NCI-H774 (cell line): ENCODE results near the gene PCDH11Y.
"Not testable (repeated sequence)": the region's sequence is repeated elsewhere in the genome, so short reads cannot be mapped to it uniquely, and the experiment has no call there.

Experiments used
- DNase-seq: peaks from one replicate; lab custom pipeline; 2025; lab: John Stamatoyannopoulos, UW

The PCDH11Y gene, protein sequence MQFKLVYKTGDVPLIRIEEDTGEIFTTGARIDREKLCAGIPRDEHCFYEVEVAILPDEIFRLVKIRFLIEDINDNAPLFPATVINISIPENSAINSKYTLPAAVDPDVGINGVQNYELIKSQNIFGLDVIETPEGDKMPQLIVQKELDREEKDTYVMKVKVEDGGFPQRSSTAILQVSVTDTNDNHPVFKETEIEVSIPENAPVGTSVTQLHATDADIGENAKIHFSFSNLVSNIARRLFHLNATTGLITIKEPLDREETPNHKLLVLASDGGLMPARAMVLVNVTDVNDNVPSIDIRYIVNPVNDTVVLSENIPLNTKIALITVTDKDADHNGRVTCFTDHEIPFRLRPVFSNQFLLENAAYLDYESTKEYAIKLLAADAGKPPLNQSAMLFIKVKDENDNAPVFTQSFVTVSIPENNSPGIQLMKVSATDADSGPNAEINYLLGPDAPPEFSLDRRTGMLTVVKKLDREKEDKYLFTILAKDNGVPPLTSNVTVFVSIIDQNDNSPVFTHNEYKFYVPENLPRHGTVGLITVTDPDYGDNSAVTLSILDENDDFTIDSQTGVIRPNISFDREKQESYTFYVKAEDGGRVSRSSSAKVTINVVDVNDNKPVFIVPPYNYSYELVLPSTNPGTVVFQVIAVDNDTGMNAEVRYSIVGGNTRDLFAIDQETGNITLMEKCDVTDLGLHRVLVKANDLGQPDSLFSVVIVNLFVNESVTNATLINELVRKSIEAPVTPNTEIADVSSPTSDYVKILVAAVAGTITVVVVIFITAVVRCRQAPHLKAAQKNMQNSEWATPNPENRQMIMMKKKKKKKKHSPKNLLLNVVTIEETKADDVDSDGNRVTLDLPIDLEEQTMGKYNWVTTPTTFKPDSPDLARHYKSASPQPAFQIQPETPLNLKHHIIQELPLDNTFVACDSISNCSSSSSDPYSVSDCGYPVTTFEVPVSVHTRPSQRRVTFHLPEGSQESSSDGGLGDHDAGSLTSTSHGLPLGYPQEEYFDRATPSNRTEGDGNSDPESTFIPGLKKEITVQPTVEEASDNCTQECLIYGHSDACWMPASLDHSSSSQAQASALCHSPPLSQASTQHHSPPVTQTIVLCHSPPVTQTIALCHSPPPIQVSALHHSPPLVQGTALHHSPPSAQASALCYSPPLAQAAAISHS (N-terminal part only)

DNA sequence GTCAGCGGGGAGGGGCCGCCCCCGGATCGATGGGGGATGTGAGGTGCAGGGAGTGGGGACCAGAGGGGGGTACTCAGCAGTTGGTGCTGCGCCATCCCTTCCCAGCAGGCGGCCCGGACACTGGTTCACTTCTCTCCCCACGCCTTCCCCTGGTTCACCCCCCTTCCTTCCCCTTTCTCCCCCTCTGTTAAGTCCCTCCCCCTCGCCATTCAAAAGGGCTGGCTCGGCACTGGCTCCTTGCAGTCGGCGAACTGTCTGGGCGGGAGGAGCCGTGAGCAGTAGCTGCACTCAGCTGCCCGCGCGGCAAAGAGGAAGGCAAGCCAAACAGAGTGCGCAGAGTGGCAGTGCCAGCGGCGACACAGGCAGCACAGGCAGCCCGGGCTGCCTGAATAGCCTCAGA lies at the start of gene PCDH11Y:
Gene PCDH11Y, plus strand, starts transcription at position 240 of the 400 bp plus-strand sequence. CDS start 56,804 bp downstream, outside the sequence.
- not testable (repeated sequence) for DNase-seq

DNA sequence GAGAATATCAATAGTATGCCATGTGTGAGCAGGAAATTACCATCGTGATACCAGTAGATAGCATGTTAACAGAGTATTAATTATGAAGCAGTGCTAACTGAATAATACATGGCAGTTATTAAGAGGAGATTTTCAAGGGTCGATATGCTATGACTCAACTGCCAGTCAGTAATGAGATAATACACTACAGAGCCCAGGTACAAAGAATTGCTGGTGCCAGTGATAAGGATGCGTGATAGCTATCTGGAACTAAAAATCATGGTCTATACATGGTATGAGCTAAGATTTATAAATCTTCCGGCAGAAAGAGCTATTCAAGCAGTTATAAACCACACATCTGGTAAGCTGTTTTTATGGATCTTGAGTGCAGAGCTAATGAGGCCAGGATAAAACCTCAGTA lies 32.2 kb upstream of the PCDH11Y start:
- DNase-seq, result not testable (repeated sequence)

DNA sequence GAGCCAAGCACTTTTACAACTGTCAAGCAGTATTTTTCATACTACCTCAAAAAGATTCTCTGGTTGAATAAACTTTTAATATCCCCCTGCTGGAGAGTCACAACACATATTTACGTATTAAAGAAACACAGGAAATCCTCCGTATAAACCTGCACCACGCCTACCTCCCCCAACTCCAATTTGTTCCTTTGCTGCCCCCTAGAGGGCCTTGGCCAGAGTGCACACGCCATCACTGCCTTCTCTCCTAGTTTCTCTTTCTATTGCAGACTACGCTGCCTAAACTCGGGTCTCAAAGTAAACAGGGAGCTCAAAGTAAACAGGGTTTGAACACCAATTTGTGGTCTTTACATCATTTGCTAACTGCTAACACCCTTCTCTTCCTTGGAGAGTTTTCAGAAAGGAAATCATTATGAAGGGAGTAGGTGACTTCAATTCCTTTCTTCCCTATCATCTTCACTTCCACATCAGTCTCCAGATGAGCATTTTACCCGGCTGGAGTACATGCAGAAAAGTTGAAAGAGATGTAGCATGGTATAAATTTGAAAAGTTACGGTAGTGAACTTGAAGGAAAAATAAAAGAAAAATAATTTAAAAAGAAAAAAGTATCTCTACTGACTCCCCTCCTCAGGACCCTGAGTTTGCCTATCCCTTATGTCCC lies 8.2 kb upstream of the PCDH11Y start:
- not testable (repeated sequence) for DNase-seq

DNA sequence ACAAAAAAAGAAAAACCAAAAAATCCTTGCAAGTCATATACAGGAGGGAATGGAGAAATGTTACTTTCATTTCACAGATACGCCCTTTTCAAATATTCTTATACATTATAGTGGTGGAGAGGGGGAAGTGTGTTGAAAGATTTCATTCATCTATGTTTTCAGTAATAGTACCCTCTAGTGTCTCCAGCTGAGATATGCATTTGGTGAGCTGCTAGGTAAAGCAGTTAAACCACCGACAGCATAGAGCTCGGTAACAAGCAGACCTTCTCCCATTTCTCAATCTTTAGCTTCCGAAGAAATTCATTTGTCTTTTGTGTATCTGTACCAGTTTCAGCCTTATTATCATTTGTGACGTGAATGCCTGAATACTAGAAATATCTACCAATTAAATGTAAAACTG lies 5.2 kb upstream of the PCDH11Y start:
- not testable (repeated sequence) for DNase-seq

DNA sequence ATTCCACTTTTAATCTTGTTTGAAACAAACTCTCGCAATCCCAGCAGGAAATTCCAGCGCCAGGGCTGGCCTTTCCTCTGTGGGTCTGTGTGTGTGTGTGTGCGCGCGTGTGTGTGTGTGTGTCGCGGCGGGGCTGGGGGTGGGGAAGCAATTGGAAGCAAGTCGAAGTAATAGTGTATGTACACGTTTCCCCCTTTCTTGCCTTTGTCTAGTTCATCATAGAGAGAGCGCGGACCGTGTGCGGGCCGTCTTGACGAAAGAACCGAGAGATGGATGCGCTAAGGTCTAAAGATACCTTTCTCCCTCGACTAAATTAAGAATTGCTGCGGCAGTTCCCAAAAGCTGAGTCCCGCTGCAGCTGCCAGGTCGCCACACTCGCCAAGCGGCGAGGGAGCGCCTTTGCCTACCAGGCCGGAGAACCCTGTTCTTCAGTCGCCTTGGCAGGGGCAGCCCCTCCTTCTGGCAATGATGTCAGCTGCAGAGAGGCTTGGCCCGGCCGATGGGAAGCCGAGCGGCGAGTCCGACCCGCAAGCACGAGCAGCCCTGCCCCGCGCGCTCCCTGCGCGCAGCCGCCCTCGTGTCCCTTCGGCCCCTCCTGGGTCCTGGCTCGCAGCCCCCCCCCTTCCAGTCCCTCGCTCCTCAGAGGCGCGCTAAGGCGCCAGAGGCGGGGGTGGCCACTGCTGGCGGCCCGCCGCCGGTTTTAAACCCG lies 2.5 kb downstream of the PCDH11Y start:
- not testable (repeated sequence) for DNase-seq

DNA sequence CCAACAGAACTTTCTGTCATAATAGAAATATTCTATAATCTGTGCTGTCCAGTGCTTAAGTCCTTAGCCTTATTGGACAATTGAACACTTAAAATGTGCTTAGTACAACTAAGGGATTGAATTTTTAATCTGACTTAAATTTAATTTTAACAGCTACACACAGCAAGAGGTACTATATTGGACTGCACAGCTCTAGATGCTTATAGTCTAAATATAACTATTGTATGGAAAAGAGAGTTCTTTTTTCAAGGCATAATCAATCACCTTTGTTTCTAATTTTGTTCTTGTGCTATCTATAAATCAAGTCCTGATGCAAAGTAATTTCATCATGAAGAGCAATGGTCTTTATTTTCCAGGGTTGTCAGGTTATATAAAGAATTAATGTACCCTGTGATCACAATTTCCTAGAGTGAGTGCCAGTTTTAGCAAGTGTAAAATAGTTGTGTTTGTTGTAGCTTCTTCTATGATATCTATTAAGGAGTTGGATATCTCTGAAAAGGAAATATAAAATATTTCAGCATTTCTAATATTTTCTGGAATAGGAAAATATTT lies 39.0 kb downstream of the PCDH11Y start:
- not testable (repeated sequence) for DNase-seq

DNA sequence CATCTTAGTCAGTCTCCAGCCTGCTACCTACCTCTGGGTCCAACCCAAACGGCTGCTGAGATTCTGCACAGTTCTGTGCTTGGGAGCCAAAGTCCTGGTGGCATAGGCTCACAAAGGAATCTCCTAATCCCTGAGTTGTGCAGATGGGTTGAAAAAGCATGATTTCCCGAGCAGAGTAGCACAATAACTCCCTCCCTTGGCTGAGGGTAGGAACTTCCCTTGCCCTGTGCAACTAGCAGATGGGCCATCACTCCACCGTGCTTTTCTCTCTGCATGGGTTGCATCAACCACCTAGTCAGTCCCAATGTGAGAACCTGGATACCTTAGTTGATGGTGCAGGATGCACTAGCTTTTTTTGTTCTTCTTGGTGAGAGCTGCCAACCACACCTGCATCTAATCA lies 82.9 kb downstream of the PCDH11Y start:
- DNase-seq, result not testable (repeated sequence)

DNA sequence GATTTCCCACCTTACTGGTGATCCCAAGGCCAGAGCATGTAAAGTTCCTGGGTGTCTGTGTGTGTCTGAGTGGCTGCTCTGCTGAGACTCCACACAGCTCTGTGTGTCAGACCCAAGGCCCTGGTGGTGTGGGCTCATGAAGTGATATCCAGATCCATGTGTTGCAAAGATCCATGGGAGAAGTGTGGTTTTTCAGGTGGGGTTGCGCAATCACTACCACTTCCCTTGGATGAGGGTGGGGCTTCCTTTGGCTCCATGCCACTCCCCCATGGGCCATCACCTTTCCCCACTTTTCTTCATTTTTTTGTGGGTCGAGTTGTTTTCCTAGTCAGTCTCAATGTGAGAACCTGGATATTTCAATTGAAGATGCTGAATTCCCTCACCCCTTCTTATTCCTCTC lies 182.9 kb downstream of the PCDH11Y start:
- DNase-seq, result not testable (repeated sequence)

DNA sequence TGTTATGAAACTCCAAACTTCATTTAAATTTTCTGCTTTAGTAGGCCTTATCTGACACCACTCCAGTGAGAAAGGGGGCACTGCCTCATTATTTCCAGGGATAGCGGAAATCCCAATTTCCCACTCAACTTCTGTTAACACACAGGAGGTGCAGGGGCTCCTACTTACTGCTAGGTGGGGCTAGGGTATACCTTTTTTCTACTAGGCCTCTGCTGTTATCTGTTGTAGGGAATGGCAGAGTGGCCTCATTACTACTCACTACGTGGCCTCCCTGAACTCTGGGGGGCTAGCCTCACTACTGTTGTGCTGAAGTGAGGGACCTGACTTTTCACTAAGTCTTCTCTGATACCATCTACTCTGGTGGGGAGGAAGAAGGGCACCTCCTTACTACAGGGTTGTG lies 215.0 kb downstream of the PCDH11Y start:
- DNase-seq, result not testable (repeated sequence)

DNA sequence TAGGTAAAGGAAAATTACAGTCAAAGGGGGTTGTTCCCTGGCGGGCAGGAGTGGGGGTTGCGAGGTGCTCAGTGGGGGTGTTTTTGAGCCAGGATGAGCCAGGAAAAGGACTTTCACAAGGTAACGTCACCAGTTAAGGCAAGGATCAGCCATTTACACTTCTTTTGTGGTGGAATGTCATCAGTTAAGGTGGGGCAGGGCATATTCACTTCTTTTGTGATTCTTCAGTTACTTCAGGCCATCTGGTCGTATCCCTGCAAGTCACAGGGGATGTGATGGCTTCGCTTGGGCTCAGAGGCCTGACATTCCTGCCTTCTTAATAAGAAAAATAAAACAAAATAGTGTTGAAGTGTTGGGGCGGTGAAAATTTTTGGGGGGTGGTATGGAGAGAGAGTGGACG lies 324.8 kb downstream of the PCDH11Y start:
- DNase-seq, result not testable (repeated sequence)

DNA sequence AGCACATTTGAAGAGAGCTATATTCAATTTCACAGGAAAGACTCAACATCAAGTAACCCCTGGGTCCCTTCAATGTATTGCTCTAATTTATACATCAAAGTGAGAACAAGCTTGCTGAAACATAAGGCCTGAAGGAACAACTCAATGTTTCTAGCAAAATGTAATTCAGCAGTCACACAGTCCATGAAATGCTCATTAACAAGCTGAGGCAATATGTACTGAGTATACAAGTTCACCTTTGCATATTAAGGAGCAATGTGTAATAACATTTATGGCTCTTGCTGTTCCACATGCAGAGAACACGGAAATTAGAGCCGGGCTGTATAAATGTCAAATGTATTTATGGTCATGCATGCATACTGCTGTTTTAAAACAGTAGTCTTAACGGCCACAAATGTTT lies 342.1 kb downstream of the PCDH11Y start:
- not testable (repeated sequence) for DNase-seq

DNA sequence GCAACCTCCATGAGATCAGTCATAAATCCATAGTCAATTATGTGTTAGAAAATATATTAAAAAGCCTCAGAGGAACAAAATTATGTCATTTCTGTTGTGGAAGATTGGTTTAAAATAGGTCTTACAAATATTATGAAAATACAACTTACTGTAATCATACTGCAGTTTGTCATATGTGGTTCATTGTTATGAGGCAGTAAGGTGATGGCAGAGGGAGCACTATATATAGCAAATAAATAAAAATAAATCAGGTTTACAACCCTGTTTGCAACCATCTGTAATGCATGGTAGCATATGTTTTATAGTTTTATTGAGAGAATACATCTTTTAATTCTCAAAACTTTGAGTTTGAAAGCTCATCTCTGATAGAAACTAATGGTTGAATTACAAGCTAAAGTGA lies 543.6 kb downstream of the PCDH11Y start:
- not testable (repeated sequence) for DNase-seq

DNA sequence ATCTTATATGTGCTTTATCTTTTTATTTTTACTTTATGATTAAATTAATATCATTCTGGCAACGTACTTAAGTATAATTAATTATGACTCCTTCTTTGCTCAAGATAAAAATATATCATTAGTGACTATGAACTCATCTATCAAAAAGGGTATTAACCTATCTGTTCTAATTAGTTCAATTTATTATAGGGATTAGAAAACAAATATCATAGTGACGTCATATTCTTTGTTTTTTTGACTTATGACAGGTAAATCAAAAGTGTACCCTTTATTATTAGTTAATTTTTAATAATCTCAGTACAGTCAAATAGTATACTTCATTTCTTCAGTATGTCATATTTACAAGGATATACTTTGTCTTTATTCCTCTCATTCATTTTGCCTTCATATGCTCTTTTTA lies 638.5 kb downstream of the PCDH11Y start:
- not testable (repeated sequence) for DNase-seq

DNA sequence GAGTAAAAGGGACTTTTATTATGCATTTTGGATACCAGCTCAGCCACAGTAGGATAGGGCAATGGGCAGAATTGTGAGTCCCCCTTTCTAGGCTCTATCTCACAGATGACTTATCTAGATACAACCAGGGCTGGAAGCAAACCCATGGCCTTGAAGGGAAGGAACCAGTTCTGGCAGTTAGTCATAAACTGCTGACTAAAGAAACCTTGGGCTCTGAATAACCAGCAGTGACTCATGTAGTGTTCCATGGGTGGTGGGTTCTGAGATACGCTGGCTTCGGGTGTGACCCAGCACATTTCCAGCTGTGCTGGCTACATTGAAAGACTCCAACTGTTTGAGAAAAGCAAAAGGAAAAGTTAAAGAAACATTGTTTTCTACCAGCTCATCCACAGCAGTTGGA lies 679.2 kb downstream of the PCDH11Y start:
- not testable (repeated sequence) for DNase-seq

DNA sequence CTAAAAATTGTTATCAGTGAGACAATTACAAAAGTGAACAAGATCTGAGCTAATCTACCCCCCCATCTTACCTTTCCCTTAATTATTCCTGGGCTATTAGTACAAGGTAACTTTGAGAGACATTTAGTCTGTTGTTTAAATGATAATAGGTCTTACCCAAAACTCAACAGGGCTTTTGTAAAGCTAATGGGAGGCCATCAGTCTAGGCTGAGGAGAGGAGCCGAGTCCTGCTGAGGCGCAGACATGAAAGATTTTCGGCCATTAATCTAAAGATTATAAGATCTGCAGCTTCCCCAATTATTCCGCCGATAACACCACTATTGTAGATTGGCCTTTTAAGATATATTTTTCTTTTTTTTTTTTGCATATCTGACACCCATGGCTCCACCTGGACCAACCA lies 708.6 kb downstream of the PCDH11Y start:
- not testable (repeated sequence) for DNase-seq

DNA sequence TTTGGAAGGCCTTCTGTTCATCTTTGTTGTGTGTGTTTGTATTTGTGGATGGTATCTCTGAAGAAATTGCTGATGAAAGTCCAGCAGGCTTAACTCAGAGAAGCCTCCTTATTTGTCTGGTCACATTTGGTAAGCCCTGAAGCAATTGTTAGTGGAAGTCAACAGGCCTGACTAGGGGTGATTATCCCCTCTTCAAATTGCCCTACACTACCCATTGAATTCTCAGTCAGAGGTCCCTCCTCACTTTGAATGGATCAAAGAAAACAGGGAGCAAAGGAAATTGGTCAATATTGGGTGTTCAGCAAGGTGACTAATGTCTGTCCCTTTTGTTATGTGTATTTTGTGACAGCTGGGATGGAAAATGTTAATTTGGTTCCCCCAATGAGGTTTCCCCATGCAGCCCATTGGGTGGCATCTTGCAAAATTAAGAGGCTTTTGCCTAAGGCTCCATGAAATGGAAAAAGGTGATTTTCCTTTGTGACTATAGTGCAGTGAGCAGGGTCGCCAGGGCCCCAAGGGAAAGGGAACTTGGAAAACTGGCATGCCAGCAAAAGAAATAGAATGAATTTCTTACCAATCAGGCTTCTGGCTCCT lies 709.8 kb downstream of the PCDH11Y start:
- not testable (repeated sequence) for DNase-seq

DNA sequence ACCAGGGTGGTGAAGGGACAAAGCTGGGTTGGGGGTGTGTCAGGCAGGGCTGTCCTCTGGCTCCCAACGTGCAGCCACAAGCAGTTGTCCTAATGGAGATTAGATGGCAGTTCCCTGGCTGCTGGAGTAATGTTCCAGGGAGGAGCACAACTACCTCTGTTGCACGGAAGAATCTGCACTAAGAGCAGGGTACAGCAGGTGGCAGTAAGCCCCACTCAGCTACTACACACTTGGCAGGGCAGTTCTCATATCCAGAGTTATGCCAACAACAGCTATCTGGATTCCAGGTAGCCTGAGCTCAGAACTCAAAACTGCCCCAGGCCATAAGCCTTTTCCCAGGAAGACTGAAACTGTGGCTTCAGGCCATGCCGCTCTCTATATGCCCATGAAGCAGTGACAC lies 761.3 kb downstream of the PCDH11Y start:
- not testable (repeated sequence) for DNase-seq

DNA sequence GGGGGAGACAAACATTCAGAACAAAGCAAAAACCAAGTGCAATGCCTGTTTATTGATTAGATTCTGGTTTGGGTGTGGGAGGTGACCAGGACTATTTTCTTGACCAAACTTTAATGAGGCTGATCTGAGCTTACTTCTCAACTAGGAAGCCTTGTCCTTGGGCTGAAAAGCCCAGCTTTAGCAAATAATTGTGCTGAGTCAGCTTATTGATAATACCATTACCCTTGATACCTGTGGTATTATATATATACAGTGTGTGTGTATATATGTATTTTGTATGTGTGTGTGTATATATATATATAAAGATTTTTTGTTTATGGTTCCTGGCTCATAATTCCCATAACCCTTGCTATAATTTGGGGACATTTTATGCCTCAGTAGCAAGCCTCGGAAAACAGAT lies 776.4 kb downstream of the PCDH11Y start:
- DNase-seq, result not testable (repeated sequence)
